A673 (cell line): ENCODE results near the gene SMIM20.

Experiments used
- EZH2 ChIP-seq: fragments of 200-600 bp; sonication (generic); IDR thresholded peaks from 2 replicates; pipeline ENCODE4 v1.6.1; 2017; ENCODE audit warnings: borderline replicate concordance, low read depth, mild to moderate bottlenecking, mixed read lengths, antibody characterized with exemption, low read length; ENCODE audit not compliant: poor library complexity, severe bottlenecking
- TF ChIP-seq, protein P1 (sequence below): fragments of 300-800, 200-600 bp; sonication (generic); conservative IDR thresholded peaks from 2 replicates; pipeline ENCODE4 v1.5.1; 2017; ENCODE audit warnings: low read depth, mild to moderate bottlenecking, antibody characterized with exemption, low read length, moderate library complexity, mixed read lengths

- TF ChIP-seq, protein P1, sequence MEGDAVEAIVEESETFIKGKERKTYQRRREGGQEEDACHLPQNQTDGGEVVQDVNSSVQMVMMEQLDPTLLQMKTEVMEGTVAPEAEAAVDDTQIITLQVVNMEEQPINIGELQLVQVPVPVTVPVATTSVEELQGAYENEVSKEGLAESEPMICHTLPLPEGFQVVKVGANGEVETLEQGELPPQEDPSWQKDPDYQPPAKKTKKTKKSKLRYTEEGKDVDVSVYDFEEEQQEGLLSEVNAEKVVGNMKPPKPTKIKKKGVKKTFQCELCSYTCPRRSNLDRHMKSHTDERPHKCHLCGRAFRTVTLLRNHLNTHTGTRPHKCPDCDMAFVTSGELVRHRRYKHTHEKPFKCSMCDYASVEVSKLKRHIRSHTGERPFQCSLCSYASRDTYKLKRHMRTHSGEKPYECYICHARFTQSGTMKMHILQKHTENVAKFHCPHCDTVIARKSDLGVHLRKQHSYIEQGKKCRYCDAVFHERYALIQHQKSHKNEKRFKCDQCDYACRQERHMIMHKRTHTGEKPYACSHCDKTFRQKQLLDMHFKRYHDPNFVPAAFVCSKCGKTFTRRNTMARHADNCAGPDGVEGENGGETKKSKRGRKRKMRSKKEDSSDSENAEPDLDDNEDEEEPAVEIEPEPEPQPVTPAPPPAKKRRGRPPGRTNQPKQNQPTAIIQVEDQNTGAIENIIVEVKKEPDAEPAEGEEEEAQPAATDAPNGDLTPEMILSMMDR, result no peak
- no peak for TF ChIP-seq EZH2
These were observed 34.4 kb upstream of the SMIM20 start for GRCh38 chr4:25879587-25879986.
